Mucosa of descending colon (tissue), 3 donors: ENCODE data around the gene MMP8. TPM values are rescaled to one million over a fixed set of nuclear protein-coding genes. Genes with fewer than 3 reads are reported as not detected.

Source experiments
- ATAC-seq: fragments of 200-7000 bp; cut with Tn5 transposase; one replicate; pipeline ENCODE4 v1.9.1; 2020; ENCODE audit warnings: mild to moderate bottlenecking, moderate library complexity
- DNase-seq, 3 donors: peaks; one replicate each; pipeline ENCODE4 v3.0.0-alpha.2; 2020
- H3K36me3 ChIP-seq: fragments of 200-600 bp; one replicate; pipeline ENCODE4 v1.8.0; 2021; ENCODE audit warnings: low read depth, mild to moderate bottlenecking
- H3K4me1 ChIP-seq: fragments of 200-600 bp; one replicate; pipeline ENCODE4 v1.8.0; 2021; ENCODE audit warnings: low read depth, mild to moderate bottlenecking
- H3K4me3 ChIP-seq: fragments of 200-600 bp; one replicate; pipeline ENCODE4 v1.8.0; 2021; ENCODE audit warnings: mild to moderate bottlenecking
- H3K9me3 ChIP-seq: fragments of 200-600 bp; one replicate; pipeline ENCODE4 v1.8.0; 2021; ENCODE audit warnings: mild to moderate bottlenecking
- CTCF ChIP-seq: fragments of 200-600 bp; IDR thresholded peaks from one replicate; pipeline ENCODE4 v1.8.0; 2022; ENCODE audit warnings: antibody characterized with exemption, mild to moderate bottlenecking
- intact Hi-C, 2 donors: fragments of 100-400 bp; cut with DNase I in 1 of 2; cut with micrococcal nuclease in 1 of 2; formaldehyde crosslinking; loops; one replicate each; pipeline versions ENCODE4 v1.11.0 to v1.11.1; 2022; cut with DNase I, micrococcal nuclease
- total RNA-seq, 3 donors: library from RNA; stranded (reverse); fragmentation: NEBNext Ultra II Directional in 2 of 3; extraction: Animal tissue kit (Norgen Biotek cat#: 25700) in 2 of 3; gene quantifications; one replicate each; pipeline versions ENCODE4 v1.2.1 to v1.2.4, GENCODE V29; 2021 to 2023
- donor health status: DM: no; HTN: no; CAD: no; lungs with moderate emphysema.
- donor health status: DM: no; HTN: no; CAD: no.
- donor health status: DM: no; HTN: yes; CAD: no.

Gene MMP8
- total RNA-seq, 3 donors from 2014 or later, result not detected

GRCh38 chr11:102704841-102705240 is 19.9 kb downstream of the MMP8 start:
- no peak for TF ChIP-seq CTCF
- Histone ChIP-seq H3K4me1 (no peaks in the 10 kb centered on the region), H3K9me3 (no peaks in the 10 kb centered on the region), H3K4me3 (no peak overlapping the region), H3K36me3 (no peaks in the 10 kb centered on the region)
- intact Hi-C loops, result no loop called here
- ATAC-seq (no peak), DNase-seq (no peak)

- Histone ChIP-seq H3K36me3 (no peaks in the 10 kb centered on the region), H3K4me1 (no peaks in the 10 kb centered on the region), H3K9me3 (no peaks in the 10 kb centered on the region), H3K4me3 (no peak overlapping the region)
- ATAC-seq (no peak), DNase-seq (no peak)
- no peak for TF ChIP-seq CTCF
- intact Hi-C loops, result no loop called here
Measured at GRCh38 chr11:102703826-102704493, 20.8 kb downstream of the MMP8 start.

- Histone ChIP-seq H3K36me3 (no peaks in the 10 kb centered on the region), H3K4me3 (no peak overlapping the region), H3K4me1 (no peaks in the 10 kb centered on the region), H3K9me3 (no peaks in the 10 kb centered on the region)
- TF ChIP-seq CTCF, result no peak
- DNase-seq, result no peak
- no peak for ATAC-seq
- intact Hi-C loops, result no loop called here
Measured at GRCh38 chr11:102695201-102695600, 29.6 kb downstream of the MMP8 start.

- TF ChIP-seq CTCF, result no peak
- Histone ChIP-seq H3K9me3 (no peaks in the 10 kb centered on the region), H3K36me3 (no peaks in the 10 kb centered on the region), H3K4me3 (no peak overlapping the region), H3K4me1 (no peaks in the 10 kb centered on the region)
- DNase-seq, result no peak
- no peak for ATAC-seq
- intact Hi-C loops, result no loop called here
Measured at GRCh38 chr11:102685754-102686153, 39.0 kb downstream of the MMP8 start.

GRCh38 chr11:102685338-102685737 is 39.4 kb downstream of the MMP8 start:
- no peak for ATAC-seq
- intact Hi-C loops, result no loop called here
- no peak for DNase-seq
- no peaks in the 10 kb centered on the region for H3K36me3 ChIP-seq
- H3K4me1 ChIP-seq, result no peaks in the 10 kb centered on the region
- TF ChIP-seq CTCF, result no peak
- H3K4me3 ChIP-seq, result no peak overlapping the region
- no peaks in the 10 kb centered on the region for H3K9me3 ChIP-seq

GRCh38 chr11:102683277-102683676 is 41.5 kb downstream of the MMP8 start:
- no peak for TF ChIP-seq CTCF
- Histone ChIP-seq H3K36me3 (no peaks in the 10 kb centered on the region), H3K4me3 (no peak overlapping the region), H3K4me1 (no peaks in the 10 kb centered on the region), H3K9me3 (no peaks in the 10 kb centered on the region)
- no peak for DNase-seq
- intact Hi-C loops, result no loop called here
- no peak for ATAC-seq
